ENCODE measurements around the gene ZBTB7A.

ZBTB7A gene

GRCh38 chr19:4018140-4018613 lies 48.5 kb downstream of the ZBTB7A start:
- Histone ChIP-seq H3K27ac (ENCODE audit: low read length, poor library complexity, severe bottlenecking) (no peak overlapping the region), H3K4me3 (ENCODE audit: insufficient read depth in 1 of 2, low read depth in 1 of 2, low read length in 2 of 2) (no peak overlapping the region), H3K36me3 (ENCODE audit: control insufficient read depth in 1 of 2, insufficient read depth in 2 of 2, low read depth in 1 of 2, low read length in 2 of 2) (peaks cover 35 to 72% of the 10 kb centered on the region in 2 experiments), H2BK15ac (ENCODE audit: low read depth, poor library complexity, severe bottlenecking) (no peak overlapping the region), H3K23ac (ENCODE audit: low read length in 2 of 2) (no peak overlapping the region), H3K9me3 (ENCODE audit: control insufficient read depth, low read length) (no peaks in the 10 kb centered on the region), H3K79me1 (replicated peaks; ENCODE audit: low read length, poor library complexity, severe bottlenecking) (peaks cover 47% of the 10 kb centered on the region), H2BK5ac (ENCODE audit: low read depth, low read length, poor library complexity, severe bottlenecking) (no peak overlapping the region), H2AFZ (ENCODE audit: low read depth, low read length) (no peak overlapping the region), H3K4me2 (ENCODE audit: low read length, poor library complexity, severe bottlenecking) (no peak overlapping the region), H3K18ac (ENCODE audit: low read depth in 1 of 2, low read length in 2 of 2) (no peak overlapping the region), H2AK5ac (ENCODE audit: low read length, severe bottlenecking) (no peak overlapping the region), H2BK120ac (ENCODE audit: low read depth, low read length) (no peak overlapping the region), H3K4me1 (ENCODE audit: control insufficient read depth, insufficient read depth, low read depth, low read length) (peaks cover 37% of the 10 kb centered on the region), H2BK12ac (ENCODE audit: low read length in 2 of 2) (no peak overlapping the region), H3K9ac (ENCODE audit: low read length) (no peak overlapping the region), H3K4ac (ENCODE audit: low read depth in 1 of 2, low read length in 2 of 2) (no peak overlapping the region), H3K27me3 (ENCODE audit: control insufficient read depth in 1 of 2, insufficient read depth in 1 of 2, low read length in 2 of 2) (no peaks in the 10 kb centered on the region), H4K8ac (ENCODE audit: low read length) (no peak overlapping the region), H3K14ac (ENCODE audit: low read length in 2 of 2) (no peak overlapping the region), H4K91ac (ENCODE audit: low read length) (no peak overlapping the region)
- WGBS, result 98% methylated on average over 19 of the region's 22 CpGs
- no peak for DNase-seq

- Histone ChIP-seq H3K9me3 (ENCODE audit: control insufficient read depth, low read length) (no peaks in the 10 kb centered on the region), H4K8ac (ENCODE audit: low read length) (no peak overlapping the region), H3K9ac (ENCODE audit: low read length) (no peak overlapping the region), H2BK120ac (ENCODE audit: low read depth, low read length) (no peak overlapping the region), H3K79me1 (replicated peaks; ENCODE audit: low read length, poor library complexity, severe bottlenecking) (peaks cover 51% of the 10 kb centered on the region), H2AK5ac (ENCODE audit: low read length, severe bottlenecking) (no peak overlapping the region), H3K36me3 (ENCODE audit: control insufficient read depth in 1 of 2, insufficient read depth in 2 of 2, low read depth in 1 of 2, low read length in 2 of 2) (peaks cover 40 to 83% of the 10 kb centered on the region in 2 experiments), H3K18ac (ENCODE audit: low read depth in 1 of 2, low read length in 2 of 2) (no peak overlapping the region), H3K14ac (ENCODE audit: low read length in 2 of 2) (no peak overlapping the region), H2BK12ac (ENCODE audit: low read length in 2 of 2) (no peak overlapping the region), H2AFZ (ENCODE audit: low read depth, low read length) (no peak overlapping the region), H3K4me3 (ENCODE audit: insufficient read depth in 1 of 2, low read depth in 1 of 2, low read length in 2 of 2) (no peak overlapping the region), H2BK15ac (ENCODE audit: low read depth, poor library complexity, severe bottlenecking) (no peak overlapping the region), H3K4me2 (ENCODE audit: low read length, poor library complexity, severe bottlenecking) (no peak overlapping the region), H4K91ac (ENCODE audit: low read length) (no peak overlapping the region), H3K27me3 (ENCODE audit: control insufficient read depth in 1 of 2, insufficient read depth in 1 of 2, low read length in 2 of 2) (no peaks in the 10 kb centered on the region), H2BK5ac (ENCODE audit: low read depth, low read length, poor library complexity, severe bottlenecking) (no peak overlapping the region), H3K4ac (ENCODE audit: low read depth in 1 of 2, low read length in 2 of 2) (no peak overlapping the region), H3K23ac (ENCODE audit: low read length in 2 of 2) (no peak overlapping the region), H3K4me1 (ENCODE audit: control insufficient read depth, insufficient read depth, low read depth, low read length) (peaks cover 39% of the 10 kb centered on the region), H3K27ac (ENCODE audit: low read length, poor library complexity, severe bottlenecking) (no peak overlapping the region)
- WGBS, result 96% methylated on average over 15 of the region's 15 CpGs
- DNase-seq, result no peak
Measured at GRCh38 chr19:4016903-4017638, 49.6 kb downstream of the ZBTB7A start.

GRCh38 chr19:4016486-4016885 lies 50.2 kb downstream of the ZBTB7A start:
- Histone ChIP-seq H3K23ac (ENCODE audit: low read length in 2 of 2) (no peak overlapping the region), H3K79me1 (replicated peaks; ENCODE audit: low read length, poor library complexity, severe bottlenecking) (peaks cover 51% of the 10 kb centered on the region), H3K9ac (ENCODE audit: low read length) (no peak overlapping the region), H2BK12ac (ENCODE audit: low read length in 2 of 2) (peak overlapping the region in 1 of 2 experiments; percentile 11), H3K9me3 (ENCODE audit: control insufficient read depth, low read length) (no peaks in the 10 kb centered on the region), H2BK15ac (ENCODE audit: low read depth, poor library complexity, severe bottlenecking) (no peak overlapping the region), H3K4me2 (ENCODE audit: low read length, poor library complexity, severe bottlenecking) (no peak overlapping the region), H2AFZ (ENCODE audit: low read depth, low read length) (no peak overlapping the region), H3K4me1 (ENCODE audit: control insufficient read depth, insufficient read depth, low read depth, low read length) (peaks cover 41% of the 10 kb centered on the region), H2BK5ac (ENCODE audit: low read depth, low read length, poor library complexity, severe bottlenecking) (no peak overlapping the region), H3K36me3 (ENCODE audit: control insufficient read depth in 1 of 2, insufficient read depth in 2 of 2, low read depth in 1 of 2, low read length in 2 of 2) (peaks cover 38 to 85% of the 10 kb centered on the region in 2 experiments), H4K8ac (ENCODE audit: low read length) (no peak overlapping the region), H3K27ac (ENCODE audit: low read length, poor library complexity, severe bottlenecking) (no peak overlapping the region), H3K4ac (ENCODE audit: low read depth in 1 of 2, low read length in 2 of 2) (no peak overlapping the region), H3K27me3 (ENCODE audit: control insufficient read depth in 1 of 2, insufficient read depth in 1 of 2, low read length in 2 of 2) (no peaks in the 10 kb centered on the region), H3K4me3 (ENCODE audit: insufficient read depth in 1 of 2, low read depth in 1 of 2, low read length in 2 of 2) (no peak overlapping the region), H2AK5ac (ENCODE audit: low read length, severe bottlenecking) (no peak overlapping the region), H4K91ac (ENCODE audit: low read length) (peak overlapping the region; percentile 66), H3K14ac (ENCODE audit: low read length in 2 of 2) (no peak overlapping the region), H2BK120ac (ENCODE audit: low read depth, low read length) (no peak overlapping the region), H3K18ac (ENCODE audit: low read depth in 1 of 2, low read length in 2 of 2) (no peak overlapping the region)
- DNase-seq, result no peak
- WGBS, result 94% methylated on average over 12 of the region's 12 CpGs

- H2AFZ ChIP-seq (ENCODE audit: low read depth, low read length), result no peak overlapping the region
- no peak overlapping the region for H3K14ac ChIP-seq (ENCODE audit: low read length in 2 of 2)
- no peak overlapping the region for H2AK5ac ChIP-seq (ENCODE audit: low read length, severe bottlenecking)
- H3K4me3 ChIP-seq (ENCODE audit: insufficient read depth in 1 of 2, low read depth in 1 of 2, low read length in 2 of 2), result no peak overlapping the region
- 40% methylated on average over 37 of the region's 37 CpGs for WGBS
- H3K9ac ChIP-seq (ENCODE audit: low read length), result no peak overlapping the region
- DNase-seq, result peak; percentile 30
- peak overlapping the region; percentile 5 for H3K4me2 ChIP-seq (ENCODE audit: low read length, poor library complexity, severe bottlenecking)
- H2BK12ac ChIP-seq (ENCODE audit: low read length in 2 of 2), result peak overlapping the region; percentile 11 to 32
- H2BK15ac ChIP-seq (ENCODE audit: low read depth, poor library complexity, severe bottlenecking), result no peak overlapping the region
- H3K18ac ChIP-seq (ENCODE audit: low read depth in 1 of 2, low read length in 2 of 2), result peak overlapping the region; percentile 45 to 86
- no peaks in the 10 kb centered on the region for H3K9me3 ChIP-seq (ENCODE audit: control insufficient read depth, low read length)
- no peak overlapping the region for H2BK120ac ChIP-seq (ENCODE audit: low read depth, low read length)
- peaks cover 45% of the 10 kb centered on the region for H3K4me1 ChIP-seq (ENCODE audit: control insufficient read depth, insufficient read depth, low read depth, low read length)
- no peaks in the 10 kb centered on the region for H3K27me3 ChIP-seq (ENCODE audit: control insufficient read depth in 1 of 2, insufficient read depth in 1 of 2, low read length in 2 of 2)
- no peak overlapping the region for H2BK5ac ChIP-seq (ENCODE audit: low read depth, low read length, poor library complexity, severe bottlenecking)
- H4K8ac ChIP-seq (ENCODE audit: low read length), result peak overlapping the region; percentile 45
- H3K23ac ChIP-seq (ENCODE audit: low read length in 2 of 2), result no peak overlapping the region
- peaks cover 38 to 89% of the 10 kb centered on the region in 2 experiments for H3K36me3 ChIP-seq (ENCODE audit: control insufficient read depth in 1 of 2, insufficient read depth in 2 of 2, low read depth in 1 of 2, low read length in 2 of 2)
- H4K91ac ChIP-seq (ENCODE audit: low read length), result peak overlapping the region; percentile 66
- H3K79me1 ChIP-seq (replicated peaks; ENCODE audit: low read length, poor library complexity, severe bottlenecking), result peaks cover 54% of the 10 kb centered on the region
- H3K4ac ChIP-seq (ENCODE audit: low read depth in 1 of 2, low read length in 2 of 2), result peak overlapping the region in 1 of 2 experiments; percentile 37
- H3K27ac ChIP-seq (ENCODE audit: low read length, poor library complexity, severe bottlenecking), result no peak overlapping the region
Measured at GRCh38 chr19:4015705-4016402, 50.8 kb downstream of the ZBTB7A start.

Measured in mesenchymal stem cell (in vitro differentiated cells and primary cell).